Esophagus muscularis mucosa (tissue), 4 donors: Measurements from ENCODE around the gene NDUFAF8. TPM values are rescaled to one million over a fixed set of nuclear protein-coding genes. Genes with fewer than 3 reads are reported as not detected.
A peak's percentile ranks its signal among the peaks of the same experiment; 100 is the strongest.

Experiments
- DNase-seq: peaks from one replicate; pipeline ENCODE4 v3.0.0-alpha.2; 2017; ENCODE audit errors: extremely low spot score
- H3K27ac ChIP-seq, 4 donors: fragments of 200-600 bp; sonication (generic); replicated peaks in 1 of 4; 1 replicate in 3 of 4; 2 replicates in 1 of 4; pipeline ENCODE4 v1.5.1; 2016 to 2019; ENCODE audit warnings: mild to moderate bottlenecking in 1 of 4
- H3K27me3 ChIP-seq, 4 donors: fragments of 200-600 bp; sonication (generic); one replicate each; pipeline versions ENCODE4 v1.5.1 to v1.6.0; 2016 to 2019
- H3K36me3 ChIP-seq, 4 donors: fragments of 200-600 bp; sonication (generic); one replicate each; pipeline ENCODE4 v1.5.1; 2016 to 2019
- H3K4me1 ChIP-seq, 4 donors: fragments of 200-600 bp; sonication (generic); one replicate each; pipeline ENCODE4 v1.5.1; 2016 to 2019
- H3K4me3 ChIP-seq, 4 donors: fragments of 200-600 bp; sonication (generic); 1 replicate in 2 of 4; 2 replicates in 2 of 4; pipeline ENCODE4 v1.5.1; 2016 to 2019; ENCODE audit warnings: mild to moderate bottlenecking in 4 of 4, moderate library complexity in 1 of 4
- H3K9me3 ChIP-seq, 4 donors: fragments of 200-600 bp; sonication (generic); 1 replicate in 3 of 4; 2 replicates in 1 of 4; pipeline ENCODE4 v1.5.1; 2016 to 2019
- EP300 ChIP-seq: sonication (generic); formaldehyde crosslinking; IDR thresholded peaks from one replicate; pipeline ENCODE4 v1.6.1; 2017; ENCODE audit warnings: antibody characterized with exemption
- POLR2A ChIP-seq: fragments of 450-650 bp; IDR thresholded peaks from one replicate; pipeline ENCODE4 v1.6.1; 2017; ENCODE audit warnings: antibody characterized with exemption, moderate library complexity, mild to moderate bottlenecking, low read depth
- POLR2AphosphoS5 ChIP-seq, 2 donors: sonication (generic); formaldehyde crosslinking; IDR thresholded peaks; one replicate each; pipeline ENCODE4 v1.6.1; 2017; ENCODE audit warnings: antibody characterized with exemption in 2 of 2
- WGBS: methylation state at CpG from one replicate; pipeline ENCODE4 v1.1.5; 2018; 5-methylcytosine and 5-hydroxymethylcytosine counted together
- intact Hi-C: fragments of 100-400 bp; cut with DNase I; formaldehyde crosslinking; loops from one replicate; pipeline ENCODE4 v1.15.1; 2023
- total RNA-seq, 4 donors: library from RNA; depleted of rRNA; stranded (reverse); fragments of >200 nt; gene quantifications; one replicate each; pipeline versions ENCODE4 v1.1.0 to v1.2.1, GENCODE V29; 2016
- TF ChIP-seq, protein P1 (sequence below), 3 experiments: fragments of 200-600 bp in 2 of 3; fragments of 450-650 bp in 1 of 3; sonication (generic) in 2 of 3; IDR thresholded peaks; one replicate each; pipeline ENCODE4 v1.5.1; 2017 to 2019; ENCODE audit warnings: antibody characterized with exemption in 3 of 3, mild to moderate bottlenecking in 2 of 3, moderate library complexity in 1 of 3

NDUFAF8 gene
- total RNA-seq, 4 donors from 2014 or later = 34.6 to 54.8 (median 40.4) TPM

DNA sequence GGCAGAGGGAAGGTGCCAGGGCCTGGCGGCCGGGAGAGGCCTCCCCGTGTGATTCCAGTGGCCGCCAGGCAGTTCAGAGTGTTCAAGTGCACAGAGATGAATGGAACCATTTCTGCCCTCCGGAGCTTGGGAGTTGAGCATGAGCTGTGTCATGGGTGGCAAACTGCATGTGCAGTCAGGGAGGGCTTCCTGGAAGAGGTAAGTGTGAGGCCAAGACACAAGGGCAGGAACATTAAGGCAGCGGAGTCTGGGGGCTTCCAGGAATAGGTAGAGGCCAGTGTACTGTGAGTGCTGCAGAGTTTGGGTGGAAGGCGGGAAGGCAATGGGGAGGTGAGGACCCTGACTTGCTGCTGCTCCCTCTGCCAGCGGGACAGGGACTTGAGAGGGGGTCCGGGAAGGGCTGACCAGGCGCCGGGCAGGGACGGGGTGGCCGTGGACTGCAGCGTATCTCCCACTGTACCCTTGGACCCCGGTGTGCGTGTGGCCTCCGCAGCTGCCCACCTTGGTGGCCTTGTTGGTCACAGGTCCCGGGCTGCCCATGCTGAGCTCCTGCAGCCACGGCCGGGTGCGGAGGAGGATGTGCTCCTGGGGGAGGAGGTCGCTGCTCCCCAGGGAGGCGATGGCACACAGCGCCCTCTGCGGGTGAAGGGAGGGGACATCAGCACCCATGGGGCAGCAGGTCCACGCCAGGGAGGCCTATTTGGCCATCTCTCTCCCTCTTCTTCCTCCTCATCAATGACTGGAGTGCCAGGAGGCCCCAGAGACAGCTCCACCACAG lies 8.9 kb upstream of the NDUFAF8 start:
- Histone ChIP-seq H3K27me3 (no peaks in the 10 kb centered on the region), H3K4me1 (peaks cover 0 to 2% (median 0%) of the 10 kb centered on the region in 4 donors), H3K27ac (no peak overlapping the region), H3K4me3 (no peak overlapping the region), H3K36me3 (peaks cover 29 to 70% (median 62%) of the 10 kb centered on the region in 4 donors), H3K9me3 (no peaks in the 10 kb centered on the region)
- no peak for DNase-seq
- intact Hi-C loops = no loop called here
- TF ChIP-seq, protein P1, sequence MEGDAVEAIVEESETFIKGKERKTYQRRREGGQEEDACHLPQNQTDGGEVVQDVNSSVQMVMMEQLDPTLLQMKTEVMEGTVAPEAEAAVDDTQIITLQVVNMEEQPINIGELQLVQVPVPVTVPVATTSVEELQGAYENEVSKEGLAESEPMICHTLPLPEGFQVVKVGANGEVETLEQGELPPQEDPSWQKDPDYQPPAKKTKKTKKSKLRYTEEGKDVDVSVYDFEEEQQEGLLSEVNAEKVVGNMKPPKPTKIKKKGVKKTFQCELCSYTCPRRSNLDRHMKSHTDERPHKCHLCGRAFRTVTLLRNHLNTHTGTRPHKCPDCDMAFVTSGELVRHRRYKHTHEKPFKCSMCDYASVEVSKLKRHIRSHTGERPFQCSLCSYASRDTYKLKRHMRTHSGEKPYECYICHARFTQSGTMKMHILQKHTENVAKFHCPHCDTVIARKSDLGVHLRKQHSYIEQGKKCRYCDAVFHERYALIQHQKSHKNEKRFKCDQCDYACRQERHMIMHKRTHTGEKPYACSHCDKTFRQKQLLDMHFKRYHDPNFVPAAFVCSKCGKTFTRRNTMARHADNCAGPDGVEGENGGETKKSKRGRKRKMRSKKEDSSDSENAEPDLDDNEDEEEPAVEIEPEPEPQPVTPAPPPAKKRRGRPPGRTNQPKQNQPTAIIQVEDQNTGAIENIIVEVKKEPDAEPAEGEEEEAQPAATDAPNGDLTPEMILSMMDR (IDR thresholded peaks at IDR 0.05) = peak in 1 of 3 experiments; percentile 23
- TF ChIP-seq EP300 = no peak
- 90% methylated on average over 17 of the region's 26 CpGs for WGBS

- Histone ChIP-seq H3K9me3 (no peaks in the 10 kb centered on the region), H3K36me3 (peaks cover 29 to 79% (median 67%) of the 10 kb centered on the region in 4 donors)
- DNase-seq = no peak
Observed at GRCh38 chr17:81231121-81231645, 7.9 kb upstream of the NDUFAF8 start.

DNA sequence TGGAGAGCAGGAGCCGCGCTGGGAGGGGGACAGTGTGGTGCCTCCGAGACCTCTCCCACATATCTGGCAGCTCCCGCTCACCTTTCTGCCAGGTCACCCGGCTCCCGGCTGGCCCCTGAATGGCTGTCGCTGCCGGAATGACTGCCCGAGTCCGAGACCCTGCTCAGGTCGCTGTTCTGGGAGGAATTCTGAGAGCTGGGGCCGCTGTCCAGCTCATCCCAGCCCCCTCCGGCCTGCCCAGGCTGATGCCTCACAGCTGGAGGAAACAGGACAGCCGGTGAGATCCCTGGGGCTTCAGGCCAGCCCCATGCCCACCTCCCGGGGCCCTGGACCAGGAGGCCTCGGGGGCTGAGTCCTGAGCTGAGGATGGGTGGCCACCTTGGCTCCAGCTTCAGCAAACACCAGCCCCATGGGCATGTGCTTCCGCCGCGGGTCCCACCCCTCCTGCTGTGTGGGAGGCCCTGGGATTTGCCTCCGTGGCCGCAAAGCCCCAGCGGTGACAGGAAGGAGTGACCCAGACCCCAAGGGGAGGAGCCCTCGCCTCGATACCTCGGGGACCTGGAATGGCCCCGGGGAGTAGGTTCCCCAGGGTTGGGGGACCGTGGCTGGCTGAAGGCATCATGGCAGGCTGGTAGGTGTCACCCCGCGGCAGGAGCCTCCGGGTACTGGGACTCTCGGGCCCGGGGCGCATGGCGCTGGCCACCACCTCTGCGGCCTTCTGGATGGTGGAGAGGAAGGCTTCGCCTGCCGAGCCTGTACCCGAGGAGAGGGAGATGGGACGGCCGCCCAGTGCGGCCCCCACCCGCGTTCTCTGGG lies 7.1 kb upstream of the NDUFAF8 start:
- WGBS = 85% methylated on average over 29 of the region's 43 CpGs
- no peak for TF ChIP-seq EP300
- TF ChIP-seq, protein P1 (IDR thresholded peaks at IDR 0.05) = no peak
- TF ChIP-seq POLR2AphosphoS5 (IDR thresholded peaks at IDR 0.05) = no peak
- no peak for TF ChIP-seq POLR2A
- DNase-seq = no peak
- Histone ChIP-seq H3K27ac (no peak overlapping the region), H3K9me3 (no peaks in the 10 kb centered on the region), H3K4me3 (no peak overlapping the region), H3K36me3 (peaks cover 29 to 86% (median 73%) of the 10 kb centered on the region in 4 donors), H3K4me1 (peaks cover 0 to 19% (median 15%) of the 10 kb centered on the region in 4 donors), H3K27me3 (no peaks in the 10 kb centered on the region)
- intact Hi-C loops = no loop called here

More at GRCh38 chr17:81231121-81231645, 7.9 kb upstream of the NDUFAF8 start:
- peaks cover 0 to 11% (median 7%) of the 10 kb centered on the region in 4 donors for H3K4me1 ChIP-seq
- no peak overlapping the region for H3K27ac ChIP-seq
- H3K27me3 ChIP-seq = no peaks in the 10 kb centered on the region
- 88% methylated on average over 16 of the region's 31 CpGs for WGBS
- no peak overlapping the region for H3K4me3 ChIP-seq
- intact Hi-C loops = no loop called here
- TF ChIP-seq EP300 (no peak), POLR2A (no peak), POLR2AphosphoS5 (IDR thresholded peaks at IDR 0.05) (no peak)
- TF ChIP-seq, protein P1 (IDR thresholded peaks at IDR 0.05) = no peak

DNA sequence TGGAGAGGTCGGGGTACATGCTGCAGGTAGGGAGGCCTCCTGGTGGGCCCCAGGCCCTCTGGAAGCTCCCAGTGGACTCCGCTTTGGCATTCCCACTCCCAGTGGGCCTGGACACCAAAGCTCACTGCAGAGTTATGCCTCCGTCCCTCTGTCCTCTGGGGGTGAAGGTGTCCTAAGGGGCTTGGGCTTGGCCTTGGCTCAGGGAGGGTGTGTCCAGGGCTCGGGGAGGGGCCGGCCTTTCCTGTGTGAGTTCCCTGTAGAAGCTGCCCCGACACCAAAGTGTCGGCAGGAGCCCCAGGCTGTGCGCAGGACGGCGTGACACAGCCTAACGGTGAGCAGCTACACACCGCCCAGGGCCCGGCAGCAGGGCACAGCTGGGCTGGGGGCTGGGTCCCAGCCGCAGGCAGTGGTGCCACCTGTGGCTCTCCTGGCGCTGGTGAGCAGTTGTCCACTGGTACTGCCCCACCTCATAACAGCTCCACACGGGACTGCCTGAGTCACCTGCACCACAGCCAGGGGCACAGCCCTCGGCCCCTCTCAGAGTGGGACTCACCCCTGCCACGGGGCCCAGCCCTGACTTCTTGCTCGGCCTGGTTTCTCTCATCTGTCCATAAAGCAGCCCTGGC lies 6.4 kb upstream of the NDUFAF8 start:
- WGBS = 87% methylated on average over 3 of the region's 19 CpGs
- Histone ChIP-seq H3K27ac (no peak overlapping the region), H3K27me3 (no peaks in the 10 kb centered on the region), H3K4me1 (peaks cover 5 to 27% (median 22%) of the 10 kb centered on the region in 4 donors), H3K36me3 (peaks cover 29 to 86% (median 73%) of the 10 kb centered on the region in 4 donors), H3K9me3 (no peaks in the 10 kb centered on the region), H3K4me3 (no peak overlapping the region)
- TF ChIP-seq POLR2A (no peak), POLR2AphosphoS5 (IDR thresholded peaks at IDR 0.05) (no peak), EP300 (no peak)
- TF ChIP-seq, protein P1 (IDR thresholded peaks at IDR 0.05) = no peak
- DNase-seq = no peak
- intact Hi-C loops = no loop called here
